HG02852 (cell line): Measurements from ENCODE around the gene CMC1.

Experiments
- ATAC-seq: cut with Tn5 transposase; IDR thresholded peaks from one replicate; pipeline ENCODE4 v1.9.1; 2021; ENCODE audit warnings: mild to moderate bottlenecking, moderate library complexity; ENCODE audit not compliant: unreplicated experiment

CMC1 gene

GRCh38 chr3:28348629-28349468 is 107.4 kb downstream of the CMC1 start, which contains the start of the genes AZI2 and ZCWPW2:
AZI2 (minus strand) TSS chr3:28348824; CDS start chr3:28340617, 8,207 bp downstream.
ZCWPW2 (plus strand) TSS chr3:28348721; CDS start chr3:28413069, 64,348 bp downstream.
- peak; percentile 89 for ATAC-seq

GRCh38 chr3:28349469-28350000 is 108.1 kb downstream of the CMC1 start:
- no peak for ATAC-seq
